H1 (cell line): ENCODE measurements around the gene PRDX5. TPM values are rescaled to one million over a fixed set of nuclear protein-coding genes. Genes with fewer than 3 reads are reported as not detected.
A peak's percentile ranks its signal among the peaks of the same experiment; 100 is the strongest.

Source experiments
- CBX8 ChIP-seq: fragments of 300-800, 300-1000 bp; sonication (generic); IDR thresholded peaks from 2 replicates; pipeline ENCODE4 v1.7.1; 2016; ENCODE audit warnings: low read depth, low read length, borderline replicate concordance
- EZH2 ChIP-seq: fragments of 200-600 bp; sonication (generic); IDR thresholded peaks from 2 replicates; pipeline ENCODE4 v1.7.1; 2012; ENCODE audit warnings: low read depth, mild to moderate bottlenecking, moderate library complexity, low read length, inconsistent platforms; ENCODE audit not compliant: severe bottlenecking
- HDAC2 ChIP-seq, 2 experiments: fragments of 300-600 bp in 1 of 2; sonication (generic) in 1 of 2; IDR thresholded peaks; 2 replicates each; pipeline ENCODE4 v1.6.1; 2011 to 2012; ENCODE audit warnings: low read depth in 2 of 2, low read length in 2 of 2, mild to moderate bottlenecking in 2 of 2, moderate library complexity in 2 of 2, borderline replicate concordance in 1 of 2, inconsistent platforms in 1 of 2
- KDM4A ChIP-seq: IDR thresholded peaks from one replicate; pipeline ENCODE4 v1.7.1; 2012; ENCODE audit warnings: low read depth, mild to moderate bottlenecking, moderate library complexity, low read length, inconsistent platforms; ENCODE audit not compliant: severe bottlenecking
- NANOG ChIP-seq: IDR thresholded peaks from 2 replicates; pipeline ENCODE4 v1.6.1; 2011; ENCODE audit warnings: low read length, low read depth, mild to moderate bottlenecking, inconsistent platforms; ENCODE audit not compliant: insufficient read depth, poor library complexity, severe bottlenecking
- RBBP5 ChIP-seq: IDR thresholded peaks from 2 replicates; pipeline ENCODE4 v1.7.1; 2012; ENCODE audit warnings: low read depth, mild to moderate bottlenecking, inconsistent platforms, low read length, moderate library complexity, borderline replicate concordance
- TEAD4 ChIP-seq: IDR thresholded peaks from 2 replicates; pipeline ENCODE4 v1.6.1; 2012; ENCODE audit warnings: low read depth, low read length, inconsistent platforms, mixed read lengths
- polyA plus RNA-seq, 7 experiments: library from polyadenylated mRNA; depleted of rRNA in 3 of 7; stranded (reverse) in 5 of 7; unstranded in 2 of 7; fragments of >200 nt in 5 of 7; fragments of 200-250 nt in 2 of 7; gene quantifications; 1 replicate in 5 of 7; 2 replicates in 1 of 7; 4 replicates in 1 of 7; pipeline versions ENCODE4 v1.2.1 to v1.2.3, GENCODE V29; 2011 to 2013; ENCODE audit warnings: missing spikeins in 2 of 7, mixed read lengths in 2 of 7
- total RNA-seq: library from RNA; stranded (reverse); fragmentation: NEBNext Ultra II Directional; extraction: Animal tissue kit (Norgen Biotek cat#: 25700); gene quantifications from 2 replicates; pipeline ENCODE4 v1.2.1, GENCODE V29; 2021
- TF ChIP-seq, protein P1 (sequence below): IDR thresholded peaks from 2 replicates; pipeline ENCODE4 v1.6.1; 2011; ENCODE audit warnings: low read depth, mild to moderate bottlenecking, low read length; ENCODE audit not compliant: insufficient read depth

Gene PRDX5
- total and polyA plus RNA-seq, 2 of the 8 experiments (the other 6 are each of a cell fraction or from before 2014, with no cell fraction given), result 201 to 582 TPM

- TF ChIP-seq CBX8, result no peak
- TF ChIP-seq, protein P1, sequence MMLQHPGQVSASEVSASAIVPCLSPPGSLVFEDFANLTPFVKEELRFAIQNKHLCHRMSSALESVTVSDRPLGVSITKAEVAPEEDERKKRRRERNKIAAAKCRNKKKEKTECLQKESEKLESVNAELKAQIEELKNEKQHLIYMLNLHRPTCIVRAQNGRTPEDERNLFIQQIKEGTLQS, result no peak
- no peak for TF ChIP-seq NANOG
- TF ChIP-seq HDAC2 (IDR thresholded peaks at IDR 0.05; ENCODE audit: borderline replicate concordance in 1 of 2, low read depth in 2 of 2, low read length in 2 of 2), result 0 out of 4 replicates have a peak, but pooled peaks of 1 of the 2 experiments have one; percentile 31
- no peak for TF ChIP-seq EZH2
- TF ChIP-seq RBBP5, result no peak
- no peak for TF ChIP-seq KDM4A
- TF ChIP-seq TEAD4, result no peak
- TF ChIP-seq, all 59 proteins: peak for 3
Measured at GRCh38 chr11:64359712-64360445, 42.0 kb downstream of the PRDX5 start (continued).
